Measurements from ENCODE around the gene SH3PXD2B.
"Not testable (repeated sequence)": the region's sequence is repeated elsewhere in the genome, so short reads cannot be mapped to it uniquely, and the experiment has no call there.

The SH3PXD2B gene

DNA sequence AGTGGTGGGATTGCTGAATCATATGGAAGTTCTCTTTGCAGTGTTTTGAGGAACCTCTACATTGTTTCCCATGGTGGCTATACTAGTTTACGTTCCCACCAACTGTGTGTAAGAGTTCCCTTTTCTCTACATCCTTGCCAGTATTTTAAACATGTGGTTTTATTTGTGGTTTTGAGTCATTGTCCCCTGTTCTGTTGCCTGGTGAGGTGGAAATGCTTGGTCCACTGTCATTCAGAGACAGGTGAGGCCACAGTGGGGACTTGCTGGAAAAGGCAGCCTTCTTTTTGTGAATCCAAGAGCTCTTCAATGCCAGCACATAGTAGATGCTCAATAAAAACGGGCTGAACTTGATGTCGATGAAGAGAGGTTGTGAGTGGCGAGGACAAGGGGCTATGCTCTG is 44.2 kb downstream of the SH3PXD2B start:
- no peak overlapping the region for H3K27ac ChIP-seq
- TF ChIP-seq, protein P1, sequence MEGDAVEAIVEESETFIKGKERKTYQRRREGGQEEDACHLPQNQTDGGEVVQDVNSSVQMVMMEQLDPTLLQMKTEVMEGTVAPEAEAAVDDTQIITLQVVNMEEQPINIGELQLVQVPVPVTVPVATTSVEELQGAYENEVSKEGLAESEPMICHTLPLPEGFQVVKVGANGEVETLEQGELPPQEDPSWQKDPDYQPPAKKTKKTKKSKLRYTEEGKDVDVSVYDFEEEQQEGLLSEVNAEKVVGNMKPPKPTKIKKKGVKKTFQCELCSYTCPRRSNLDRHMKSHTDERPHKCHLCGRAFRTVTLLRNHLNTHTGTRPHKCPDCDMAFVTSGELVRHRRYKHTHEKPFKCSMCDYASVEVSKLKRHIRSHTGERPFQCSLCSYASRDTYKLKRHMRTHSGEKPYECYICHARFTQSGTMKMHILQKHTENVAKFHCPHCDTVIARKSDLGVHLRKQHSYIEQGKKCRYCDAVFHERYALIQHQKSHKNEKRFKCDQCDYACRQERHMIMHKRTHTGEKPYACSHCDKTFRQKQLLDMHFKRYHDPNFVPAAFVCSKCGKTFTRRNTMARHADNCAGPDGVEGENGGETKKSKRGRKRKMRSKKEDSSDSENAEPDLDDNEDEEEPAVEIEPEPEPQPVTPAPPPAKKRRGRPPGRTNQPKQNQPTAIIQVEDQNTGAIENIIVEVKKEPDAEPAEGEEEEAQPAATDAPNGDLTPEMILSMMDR (IDR thresholded peaks at IDR 0.05), result no peak
- no peak for TF ChIP-seq ZFX (IDR thresholded peaks at IDR 0.05; ENCODE audit: borderline replicate concordance)

DNA sequence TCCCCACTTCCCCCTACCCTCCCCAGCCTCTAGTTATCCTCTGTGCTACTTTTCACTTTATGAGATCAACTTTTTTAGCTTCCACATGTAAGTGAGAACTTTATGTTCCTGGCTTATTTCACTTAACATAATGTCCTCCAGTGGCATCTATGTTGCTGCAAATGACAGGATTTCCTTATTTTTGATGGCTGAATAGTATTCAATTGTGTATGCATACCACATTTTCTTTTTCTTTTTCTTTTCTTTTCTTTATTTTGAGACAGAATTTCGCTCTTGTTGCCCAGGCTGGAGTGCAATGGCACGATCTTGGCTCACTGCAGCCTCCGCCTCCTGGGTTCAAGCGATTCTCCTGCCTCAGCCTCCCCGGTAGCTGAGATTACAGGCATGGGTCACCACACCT is 44.8 kb downstream of the SH3PXD2B start:
- not testable (repeated sequence) for H3K27ac ChIP-seq

DNA sequence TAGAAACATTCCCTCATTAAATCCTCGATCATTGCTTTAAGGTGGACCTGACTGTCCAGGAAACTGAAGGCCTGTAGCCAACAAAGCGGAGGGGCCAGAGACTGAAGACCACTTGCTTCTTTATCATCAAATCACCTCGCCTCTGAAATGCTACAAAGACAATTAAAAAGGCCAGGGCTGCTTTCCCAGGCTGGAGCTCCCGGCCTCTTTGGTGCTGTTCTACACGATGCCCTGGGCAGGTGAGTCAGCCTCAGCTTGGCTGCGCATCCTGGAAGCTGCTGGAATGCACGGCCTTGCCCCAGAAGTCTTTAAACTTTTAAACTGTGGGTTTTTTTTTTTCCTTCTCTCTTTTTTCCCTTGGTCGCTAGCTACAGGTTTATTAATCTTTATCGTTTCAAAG is 46.5 kb downstream of the SH3PXD2B start:
- TF ChIP-seq, protein P1 (IDR thresholded peaks at IDR 0.05), result no peak
- no peak for TF ChIP-seq ZFX (IDR thresholded peaks at IDR 0.05; ENCODE audit: borderline replicate concordance)
- no peak overlapping the region for H3K27ac ChIP-seq

DNA sequence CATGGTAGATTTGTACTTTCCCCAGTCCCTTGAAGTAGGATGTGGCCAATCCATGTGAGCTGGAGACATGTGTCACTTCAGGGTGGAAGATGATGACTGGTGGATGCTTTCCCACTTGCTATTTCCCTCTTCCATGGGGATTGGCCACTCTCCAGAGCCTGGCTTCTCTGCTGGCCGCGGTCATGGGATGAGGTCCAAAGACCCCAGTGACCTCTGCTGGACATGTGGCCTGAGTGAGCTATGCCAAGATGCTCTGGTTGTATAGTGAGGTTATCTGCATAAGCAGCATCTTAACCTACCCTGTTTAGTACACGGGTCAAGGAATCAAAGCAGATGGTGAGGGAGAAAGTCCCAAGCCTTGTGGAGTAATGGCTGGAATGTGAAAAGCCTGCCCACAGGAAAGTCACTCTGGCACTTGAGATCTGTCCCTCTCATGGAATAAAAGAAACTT is 47.1 kb downstream of the SH3PXD2B start:
- TF ChIP-seq ZFX (IDR thresholded peaks at IDR 0.05; ENCODE audit: borderline replicate concordance), result no peak
- TF ChIP-seq, protein P1 (IDR thresholded peaks at IDR 0.05), result no peak
- H3K27ac ChIP-seq, result no peak overlapping the region

DNA sequence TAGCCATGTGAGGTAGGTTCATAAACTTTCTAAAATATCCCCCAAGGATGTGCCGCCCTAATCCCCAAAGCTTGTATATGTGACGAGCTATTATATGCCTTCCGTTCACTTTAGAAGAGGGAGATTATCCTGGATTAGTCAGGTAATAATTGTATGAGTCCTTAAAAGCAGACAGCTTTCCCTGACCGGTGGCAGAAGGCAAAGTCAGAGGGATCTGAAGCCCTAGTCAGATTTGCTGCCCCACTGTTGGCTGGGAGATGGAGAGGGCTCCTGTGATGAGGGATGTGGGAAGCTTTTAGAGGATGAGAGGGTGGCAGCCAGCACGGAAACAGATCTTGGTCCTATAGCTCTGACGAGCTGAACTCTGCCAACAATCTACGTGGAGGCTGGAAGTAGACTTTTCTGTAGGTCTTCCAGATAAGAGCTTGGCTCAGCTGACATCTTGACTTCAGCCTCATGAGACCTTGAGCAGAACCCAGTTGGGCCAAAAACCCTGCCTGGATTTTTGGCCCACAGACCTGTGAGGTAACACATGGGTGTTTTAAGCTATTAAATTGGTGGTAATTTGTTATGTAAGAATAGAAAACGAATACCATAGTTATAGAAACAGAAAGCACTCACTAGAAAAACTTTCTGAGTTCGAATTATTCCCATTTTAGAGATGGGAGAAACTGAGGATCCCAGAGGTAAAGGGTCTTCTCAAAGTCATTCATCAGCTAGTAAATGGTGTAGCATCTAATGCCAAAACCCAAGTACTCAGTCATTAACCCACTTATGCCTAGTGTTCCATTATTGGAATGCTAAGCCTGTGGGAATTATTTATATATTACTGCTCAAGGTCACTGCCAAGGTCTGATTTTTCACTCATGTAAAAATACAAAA is 48.9 kb downstream of the SH3PXD2B start:
- H3K27ac ChIP-seq, result no peak overlapping the region
- TF ChIP-seq, protein P1 (IDR thresholded peaks at IDR 0.05), result no peak
- no peak for TF ChIP-seq ZFX (IDR thresholded peaks at IDR 0.05; ENCODE audit: borderline replicate concordance)

DNA sequence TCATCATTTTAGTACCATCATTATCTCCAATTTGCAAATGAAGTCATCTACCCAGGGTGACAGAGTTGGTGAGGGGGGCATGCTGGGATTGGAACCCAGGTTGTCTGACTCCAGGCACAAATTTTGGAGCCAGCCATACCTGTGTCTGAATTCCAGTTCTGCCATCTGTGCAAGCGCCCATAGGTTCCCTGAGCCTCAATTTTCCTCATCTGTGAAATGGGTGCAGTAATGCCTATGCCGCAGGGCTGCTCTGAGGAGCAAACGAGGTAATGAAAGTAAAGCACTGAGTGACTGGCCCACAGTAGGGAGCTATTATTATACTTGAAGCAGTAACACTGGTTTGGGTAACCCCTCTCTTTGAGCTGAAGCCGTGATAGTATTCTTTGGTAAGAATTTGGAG is 49.6 kb downstream of the SH3PXD2B start:
- no peak for TF ChIP-seq ZFX (IDR thresholded peaks at IDR 0.05; ENCODE audit: borderline replicate concordance)
- TF ChIP-seq, protein P1 (IDR thresholded peaks at IDR 0.05), result no peak
- no peak overlapping the region for H3K27ac ChIP-seq

DNA sequence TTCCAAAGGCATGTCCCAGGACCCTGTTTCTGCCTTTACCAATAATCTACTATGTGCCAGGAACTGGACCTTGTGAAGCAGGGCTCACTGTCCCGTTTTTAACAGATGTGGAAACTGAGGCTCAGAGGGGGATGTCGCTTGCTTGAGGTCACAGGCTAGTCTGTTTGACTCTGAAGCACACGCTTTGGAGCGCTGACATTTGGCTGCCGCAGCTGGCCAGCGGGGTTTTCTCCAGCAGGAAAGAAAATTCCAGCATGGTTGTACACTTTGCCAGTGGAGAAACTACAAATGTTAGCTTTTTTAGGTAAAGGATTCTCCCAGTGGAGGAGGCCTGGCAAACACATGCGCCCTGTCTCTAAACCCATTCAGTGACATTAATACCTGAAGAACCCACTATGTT is 50.5 kb downstream of the SH3PXD2B start:
- no peak overlapping the region for H3K27ac ChIP-seq
- TF ChIP-seq, protein P1 (IDR thresholded peaks at IDR 0.05), result no peak
- TF ChIP-seq ZFX (IDR thresholded peaks at IDR 0.05; ENCODE audit: borderline replicate concordance), result no peak

All from 22Rv1 (cell line).